NCI-H128 (cell line): Measurements from ENCODE around the gene CDK19.
"Not testable (repeated sequence)": the region's sequence is repeated elsewhere in the genome, so short reads cannot be mapped to it uniquely, and the experiment has no call there.

Experiments used
- DNase-seq: peaks from one replicate; lab custom pipeline; 2025; ENCODE audit not compliant: unreplicated experiment; lab: John Stamatoyannopoulos, UW

CDK19 gene

GRCh38 chr6:110593637-110594036 lies 221.6 kb downstream of the CDK19 start:
- DNase-seq: no peak

GRCh38 chr6:110592765-110593164 lies 222.5 kb downstream of the CDK19 start:
- DNase-seq: no peak

- DNase-seq: no peak
These were observed 224.4 kb downstream of the CDK19 start for GRCh38 chr6:110590821-110591351.

- DNase-seq: no peak
These were observed 225.3 kb downstream of the CDK19 start for GRCh38 chr6:110589865-110590513.

- no peak for DNase-seq
These were observed 227.9 kb downstream of the CDK19 start for GRCh38 chr6:110587328-110587727.

- no peak for DNase-seq
These were observed 233.6 kb downstream of the CDK19 start for GRCh38 chr6:110581679-110582078.

- DNase-seq: not testable (repeated sequence)
These were observed 237.6 kb downstream of the CDK19 start for GRCh38 chr6:110577596-110578167.

- DNase-seq: no peak
These were observed 239.3 kb downstream of the CDK19 start for GRCh38 chr6:110575925-110576463.

- DNase-seq: no peak
These were observed 240.5 kb downstream of the CDK19 start for GRCh38 chr6:110574817-110575216.

- DNase-seq: no peak
These were observed 241.7 kb downstream of the CDK19 start for GRCh38 chr6:110573537-110573936.

- no peak for DNase-seq
These were observed 242.1 kb downstream of the CDK19 start for GRCh38 chr6:110573136-110573535.

- DNase-seq: no peak
These were observed 247.1 kb downstream of the CDK19 start for GRCh38 chr6:110567957-110568696.

GRCh38 chr6:110566346-110567125 lies 248.7 kb downstream of the CDK19 start:
- no peak for DNase-seq

GRCh38 chr6:110564703-110565421 lies 250.4 kb downstream of the CDK19 start:
- DNase-seq: no peak

GRCh38 chr6:110563711-110564110 lies 251.6 kb downstream of the CDK19 start:
- peak; percentile 27 for DNase-seq

- no peak for DNase-seq
These were observed 252.9 kb downstream of the CDK19 start for GRCh38 chr6:110562316-110562915.

- DNase-seq: no peak
These were observed 253.6 kb downstream of the CDK19 start for GRCh38 chr6:110561696-110562095.

GRCh38 chr6:110561008-110561396 lies 254.3 kb downstream of the CDK19 start:
- no peak for DNase-seq

- no peak for DNase-seq
These were observed 254.8 kb downstream of the CDK19 start for GRCh38 chr6:110560239-110561007.
